OCI-LY1 (cell line): ENCODE data around the gene SMYD2.

Source experiments
- H2AFZ ChIP-seq: fragments of 200-600 bp; sonication (generic), shearing (Covaris generic); 2 replicates; pipeline ENCODE4 v1.6.0; 2014; ENCODE audit warnings: antibody characterized with exemption, mild to moderate bottlenecking, low read length
- H3F3A ChIP-seq: fragments of 200-600 bp; sonication (generic), shearing (Covaris generic); 2 replicates; pipeline ENCODE4 v1.6.0; 2014; ENCODE audit warnings: mild to moderate bottlenecking, antibody characterized with exemption, low read length, moderate library complexity; ENCODE audit not compliant: insufficient read depth
- H3K27ac ChIP-seq: fragments of 200-600 bp; sonication (generic); 2 replicates; pipeline ENCODE4 v1.5.1; 2014; ENCODE audit warnings: low read length, mixed run types, mild to moderate bottlenecking, low read depth; ENCODE audit not compliant: poor library complexity, severe bottlenecking
- H3K27me3 ChIP-seq: fragments of 200-600 bp; sonication (generic); 2 replicates; pipeline ENCODE4 v1.6.0; 2014; ENCODE audit warnings: antibody characterized with exemption, mild to moderate bottlenecking, low read length, moderate library complexity; ENCODE audit not compliant: insufficient read depth
- H3K36me3 ChIP-seq: fragments of 200-600 bp; sonication (generic); 2 replicates; pipeline ENCODE4 v1.6.1; 2014; ENCODE audit warnings: mild to moderate bottlenecking, antibody characterized with exemption, low read length, moderate library complexity, mixed read lengths; ENCODE audit not compliant: insufficient read depth
- H3K4me1 ChIP-seq: fragments of 200-600 bp; sonication (generic); 2 replicates; pipeline ENCODE4 v1.5.1; 2014; ENCODE audit warnings: mild to moderate bottlenecking, low read length, moderate library complexity; ENCODE audit not compliant: insufficient read depth, severe bottlenecking
- H3K4me2 ChIP-seq: fragments of 200-600 bp; sonication (generic), shearing (Covaris generic); 2 replicates; pipeline ENCODE4 v1.6.1; 2014; ENCODE audit warnings: low read length
- H3K4me3 ChIP-seq: fragments of 200-600 bp; sonication (generic); 2 replicates; pipeline ENCODE4 v1.5.1; 2014; ENCODE audit warnings: low read length, low read depth, mild to moderate bottlenecking, mixed read lengths; ENCODE audit not compliant: poor library complexity, severe bottlenecking
- H3K79me2 ChIP-seq: fragments of 200-600 bp; shearing (Covaris generic); 2 replicates; pipeline ENCODE4 v1.6.1; 2016; ENCODE audit warnings: mixed run types, low read length, mixed read lengths; ENCODE audit not compliant: insufficient read depth
- H3K9ac ChIP-seq: fragments of 200-600 bp; sonication (generic), shearing (Covaris generic); 2 replicates; pipeline ENCODE4 v1.6.1; 2014; ENCODE audit warnings: mild to moderate bottlenecking, low read length, mixed read lengths
- H3K9me2 ChIP-seq: fragments of 200-600 bp; sonication (generic), shearing (Covaris generic); 2 replicates; pipeline ENCODE4 v1.6.1; 2014; ENCODE audit warnings: low read depth, mild to moderate bottlenecking, low read length, mixed read lengths
- H3K9me3 ChIP-seq: fragments of 200-600 bp; shearing (Covaris generic); 2 replicates; pipeline ENCODE4 v1.6.1; 2014; ENCODE audit warnings: low read length, mixed read lengths
- H4K20me1 ChIP-seq: fragments of 200-600 bp; sonication (generic), shearing (Covaris generic); 2 replicates; pipeline ENCODE4 v1.6.0; 2016; ENCODE audit warnings: mild to moderate bottlenecking, low read length; ENCODE audit not compliant: insufficient read depth
- EZH2 ChIP-seq: fragments of 200-600 bp; sonication (generic), shearing (Covaris generic); IDR thresholded peaks from 2 replicates; pipeline ENCODE4 v1.8.0; 2017; ENCODE audit warnings: borderline replicate concordance, mixed run types, mild to moderate bottlenecking, antibody characterized with exemption, low read length, moderate library complexity, mixed read lengths
- TF ChIP-seq, protein P1 (sequence below): fragments of 200-600 bp; sonication (generic), shearing (Covaris generic); IDR thresholded peaks from 2 replicates; pipeline ENCODE4 v1.5.1; 2017; ENCODE audit warnings: mild to moderate bottlenecking, antibody characterized with exemption, low read length, moderate library complexity, mixed read lengths

SMYD2 gene

DNA sequence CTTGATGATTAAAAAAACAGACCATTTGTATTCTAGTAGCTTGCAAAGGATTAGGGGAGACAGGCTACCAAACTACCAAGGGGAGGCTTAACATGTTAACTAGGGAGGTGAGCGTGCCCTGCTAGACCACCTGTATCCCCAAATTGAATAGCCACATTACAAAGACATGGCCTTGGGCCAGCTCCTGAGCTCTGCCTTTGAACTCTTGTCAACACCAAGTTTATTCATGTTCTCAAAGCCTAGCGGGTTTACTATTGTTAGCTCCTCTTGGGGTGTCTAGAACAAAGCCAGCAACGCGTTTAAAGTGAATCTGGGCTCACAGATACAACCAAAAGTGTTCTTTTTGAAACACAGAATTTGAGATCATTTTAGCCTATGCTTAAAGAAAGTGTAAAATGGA lies 36.3 kb downstream of the SMYD2 start:
- Histone ChIP-seq H3K27ac (no peak overlapping the region), H3K4me2 (no peak overlapping the region), H3K27me3 (no peaks in the 10 kb centered on the region), H3K36me3 (0 out of 2 replicates have a peak, but pooled peaks cover 4% of the 10 kb centered on the region), H3K4me3 (no peak overlapping the region), H2AFZ (no peak overlapping the region), H3K79me2 (no peaks in the 10 kb centered on the region), H3K9ac (no peak overlapping the region), H4K20me1 (no peaks in the 10 kb centered on the region), H3K4me1 (no peaks in the 10 kb centered on the region), H3K9me3 (no peaks in the 10 kb centered on the region), H3K9me2 (no peaks in the 10 kb centered on the region), H3F3A (no peaks in the 10 kb centered on the region)
- TF ChIP-seq EZH2 = no peak
- TF ChIP-seq, protein P1, sequence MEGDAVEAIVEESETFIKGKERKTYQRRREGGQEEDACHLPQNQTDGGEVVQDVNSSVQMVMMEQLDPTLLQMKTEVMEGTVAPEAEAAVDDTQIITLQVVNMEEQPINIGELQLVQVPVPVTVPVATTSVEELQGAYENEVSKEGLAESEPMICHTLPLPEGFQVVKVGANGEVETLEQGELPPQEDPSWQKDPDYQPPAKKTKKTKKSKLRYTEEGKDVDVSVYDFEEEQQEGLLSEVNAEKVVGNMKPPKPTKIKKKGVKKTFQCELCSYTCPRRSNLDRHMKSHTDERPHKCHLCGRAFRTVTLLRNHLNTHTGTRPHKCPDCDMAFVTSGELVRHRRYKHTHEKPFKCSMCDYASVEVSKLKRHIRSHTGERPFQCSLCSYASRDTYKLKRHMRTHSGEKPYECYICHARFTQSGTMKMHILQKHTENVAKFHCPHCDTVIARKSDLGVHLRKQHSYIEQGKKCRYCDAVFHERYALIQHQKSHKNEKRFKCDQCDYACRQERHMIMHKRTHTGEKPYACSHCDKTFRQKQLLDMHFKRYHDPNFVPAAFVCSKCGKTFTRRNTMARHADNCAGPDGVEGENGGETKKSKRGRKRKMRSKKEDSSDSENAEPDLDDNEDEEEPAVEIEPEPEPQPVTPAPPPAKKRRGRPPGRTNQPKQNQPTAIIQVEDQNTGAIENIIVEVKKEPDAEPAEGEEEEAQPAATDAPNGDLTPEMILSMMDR = no peak

DNA sequence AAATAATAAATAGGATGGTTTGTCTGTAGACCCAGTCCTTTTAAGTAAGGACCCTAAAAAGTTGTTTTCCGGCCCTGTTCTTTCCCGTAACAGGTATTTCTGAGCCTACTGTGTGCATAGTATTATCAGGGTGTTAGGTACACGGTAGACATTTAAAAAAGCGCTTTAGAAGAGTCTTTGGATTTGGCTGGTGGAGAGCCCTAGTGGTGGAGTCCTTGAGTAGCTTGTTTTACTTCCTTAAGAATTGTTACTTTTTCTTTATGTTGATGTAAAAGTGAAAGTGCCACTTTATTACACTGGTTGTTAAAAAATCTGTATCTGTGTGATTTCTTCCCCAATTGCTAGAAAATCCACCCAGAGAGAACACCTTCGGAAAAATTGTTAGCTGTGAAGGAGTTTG lies 36.8 kb downstream of the SMYD2 start:
- Histone ChIP-seq H3K27me3 (no peaks in the 10 kb centered on the region), H3K4me1 (no peaks in the 10 kb centered on the region), H3K79me2 (no peaks in the 10 kb centered on the region), H4K20me1 (no peaks in the 10 kb centered on the region), H3K27ac (no peak overlapping the region), H3K4me3 (no peak overlapping the region), H3K36me3 (0 out of 2 replicates have a peak, but pooled peaks cover 4% of the 10 kb centered on the region), H3F3A (no peaks in the 10 kb centered on the region), H3K9me2 (no peaks in the 10 kb centered on the region), H3K9ac (no peak overlapping the region), H2AFZ (no peak overlapping the region), H3K9me3 (no peaks in the 10 kb centered on the region), H3K4me2 (no peak overlapping the region)
- TF ChIP-seq, protein P1 = no peak; the same call in 1 of the 2 replicates
- no peak for TF ChIP-seq EZH2

DNA sequence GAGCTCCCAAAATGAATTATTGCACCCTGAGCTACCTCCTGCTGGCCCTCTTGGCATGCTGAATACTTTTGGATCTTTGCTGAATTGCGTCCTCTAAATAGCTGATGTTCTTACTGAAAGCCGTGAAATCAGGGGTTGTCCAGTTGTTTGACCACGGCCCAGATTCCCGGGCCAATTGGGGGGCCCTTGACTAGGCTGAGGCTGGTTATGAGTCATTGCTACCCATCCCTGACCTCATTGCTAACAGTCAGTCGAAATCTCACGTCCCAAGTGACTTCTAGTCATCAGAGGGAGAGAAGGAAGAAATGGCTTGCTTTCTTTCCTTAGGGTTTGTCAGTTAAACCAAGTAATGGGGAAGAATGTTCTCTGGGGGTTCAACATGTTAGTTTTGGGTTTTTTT lies 37.4 kb downstream of the SMYD2 start:
- no peaks in the 10 kb centered on the region for H3K79me2 ChIP-seq
- no peaks in the 10 kb centered on the region for H3K27me3 ChIP-seq
- no peak overlapping the region for H3K9ac ChIP-seq
- no peak overlapping the region for H3K4me3 ChIP-seq
- TF ChIP-seq EZH2 = no peak
- TF ChIP-seq, protein P1 = no peak
- no peaks in the 10 kb centered on the region for H3K9me2 ChIP-seq
- H4K20me1 ChIP-seq = no peaks in the 10 kb centered on the region
- H3K27ac ChIP-seq = no peak overlapping the region
- no peaks in the 10 kb centered on the region for H3K9me3 ChIP-seq
- H3F3A ChIP-seq = no peaks in the 10 kb centered on the region
- no peak overlapping the region for H3K4me2 ChIP-seq
- no peak overlapping the region for H2AFZ ChIP-seq
- H3K36me3 ChIP-seq = 0 out of 2 replicates have a peak, but pooled peaks cover 4% of the 10 kb centered on the region
- H3K4me1 ChIP-seq = no peaks in the 10 kb centered on the region
